Caco-2 (cell line): ENCODE results near the gene C5AR1. TPM values are rescaled to one million over a fixed set of nuclear protein-coding genes. Genes with fewer than 3 reads are reported as not detected.

Source experiments
- BruUV-seq: library from RNA; stranded (reverse); fragments of 400-500 nt; replicated peaks from 2 replicates; lab custom pipeline; 2021; lab: Mats Ljungman, UMichigan
- CTCF ChIA-PET: fragments of 300-600 bp; sonication (Branson Sonifier 250); formaldehyde crosslinking; loops from one replicate; lab custom pipeline; 2022; ENCODE audit warnings: antibody characterized with exemption; lab: Charles Lee
- POLR2A ChIA-PET: fragments of 300-600 bp; sonication (Branson Sonifier 250); formaldehyde crosslinking; loops from one replicate; lab custom pipeline; 2022; ENCODE audit warnings: antibody characterized with exemption; lab: Charles Lee
- DNase-seq, 2 experiments: peaks; one replicate each; pipeline versions ENCODE4 v3.0.0 to v3.0.0-alpha.2; 2020 to 2022
- H3K27me3 ChIP-seq: replicated peaks from 2 replicates; pipeline ENCODE4 v1.6.0; 2011; ENCODE audit warnings: low read length; ENCODE audit not compliant: control insufficient read depth, insufficient read depth
- H3K36me3 ChIP-seq: 2 replicates; pipeline ENCODE4 v1.5.1; 2011; ENCODE audit warnings: low read length; ENCODE audit not compliant: control insufficient read depth, insufficient read depth
- H3K4me1 ChIP-seq: fragments of 250-450 bp; sonication (Bioruptor Pico); 2 replicates; pipeline ENCODE4 v1.5.1; 2020; ENCODE audit warnings: mild to moderate bottlenecking
- H3K4me3 ChIP-seq: 2 replicates; pipeline ENCODE4 v1.5.1; 2011; ENCODE audit warnings: low read depth, mild to moderate bottlenecking, control low read depth, low read length
- H3K9me3 ChIP-seq: fragments of 250-450 bp; sonication (Bioruptor Pico); 2 replicates; pipeline ENCODE4 v1.5.1; 2020; ENCODE audit warnings: mild to moderate bottlenecking, moderate library complexity
- H3K27ac Mint-ChIP-seq: one replicate; pipeline ENCODE4 v1.8.0; 2022; ENCODE audit warnings: mixed read lengths; ENCODE audit not compliant: unreplicated experiment
- H3K27me3 Mint-ChIP-seq: one replicate; pipeline ENCODE4 v1.8.0; 2022; ENCODE audit warnings: mixed read lengths; ENCODE audit not compliant: insufficient read depth, unreplicated experiment
- H3K36me3 Mint-ChIP-seq: one replicate; pipeline ENCODE4 v1.8.0; 2022; ENCODE audit warnings: mild to moderate bottlenecking, mixed read lengths; ENCODE audit not compliant: insufficient read depth, unreplicated experiment
- H3K4me1 Mint-ChIP-seq: one replicate; pipeline ENCODE4 v1.8.0; 2022; ENCODE audit warnings: low read depth, mixed read lengths; ENCODE audit not compliant: unreplicated experiment
- H3K4me3 Mint-ChIP-seq: one replicate; pipeline ENCODE4 v1.8.0; 2022; ENCODE audit warnings: mild to moderate bottlenecking, moderate library complexity, mixed read lengths; ENCODE audit not compliant: unreplicated experiment
- H3K9me3 Mint-ChIP-seq: one replicate; pipeline ENCODE4 v1.8.0; 2022; ENCODE audit warnings: mixed read lengths; ENCODE audit not compliant: unreplicated experiment
- CTCF ChIP-seq, 2 experiments: fragments of 200-600 bp in 1 of 2; IDR thresholded peaks; 1 replicate in 1 of 2; 2 replicates in 1 of 2; pipeline versions ENCODE4 v1.5.1 to v1.8.0; 2011 to 2022; ENCODE audit warnings: antibody characterized with exemption in 1 of 2, control low read depth in 1 of 2, inconsistent platforms in 1 of 2, low read depth in 1 of 2, low read length in 1 of 2, mild to moderate bottlenecking in 1 of 2, moderate library complexity in 1 of 2; ENCODE audit not compliant: insufficient read depth in 1 of 2, severe bottlenecking in 1 of 2, unreplicated experiment in 1 of 2
- intact Hi-C: fragments of 100-400 bp; cut with micrococcal nuclease; formaldehyde crosslinking; loops from one replicate; pipeline ENCODE4 v1.10.0; 2022; ENCODE audit not compliant: unreplicated experiment
- total RNA-seq: library from RNA; stranded (reverse); gene quantifications from 2 replicates; pipeline ENCODE4 v1.2.3, GENCODE V29; 2022

C5AR1 gene
- total RNA-seq, 1 experiment from 2014 or later = 0.48 TPM

- no peak for DNase-seq
- peaks cover 2% of the 10 kb centered on the region for H3K36me3 ChIP-seq
- no peak for TF ChIP-seq CTCF (IDR thresholded peaks at IDR 0.05; ENCODE audit: insufficient read depth in 1 of 2, low read depth in 1 of 2, low read length in 1 of 2, severe bottlenecking in 1 of 2, unreplicated experiment in 1 of 2)
- no peak overlapping the region for H3K4me3 ChIP-seq
- ChIA-PET POLR2A (no interaction called here), CTCF (no interaction called here)
- H3K4me1 Mint-ChIP-seq = no peaks in the 10 kb centered on the region
- H3K4me1 ChIP-seq = no peaks in the 10 kb centered on the region
- H3K9me3 Mint-ChIP-seq = no peaks in the 10 kb centered on the region
- intact Hi-C loops = no loop called here
- no peak overlapping the region for H3K27ac Mint-ChIP-seq
- no TSS peak for BruUV-seq
- no peaks in the 10 kb centered on the region for H3K27me3 Mint-ChIP-seq
- H3K9me3 ChIP-seq = no peaks in the 10 kb centered on the region
- H3K27me3 ChIP-seq = no peaks in the 10 kb centered on the region
- no peak overlapping the region for H3K4me3 Mint-ChIP-seq
- peaks cover 45% of the 10 kb centered on the region for H3K36me3 Mint-ChIP-seq
Observed at GRCh38 chr19:47371261-47371660, 61.6 kb downstream of the C5AR1 start.

Other genes with a start within 250 kb of the C5AR1 start
- 70.3 and 77.7 TPM in 2 replicates for gene ZC3H4, start 196.1 kb upstream of the C5AR1 start, total RNA-seq
- 238 and 251 TPM in 2 replicates for gene SAE1, start 179.0 kb upstream of the C5AR1 start, total RNA-seq
- 10.5 and 10.8 TPM in 2 replicates for gene BBC3, start 78.7 kb upstream of the C5AR1 start, total RNA-seq
- 43.1 and 44.3 TPM in 2 replicates for gene CCDC9, start 53.3 kb upstream of the C5AR1 start, total RNA-seq
- gene INAFM1, start 35.0 kb upstream of the C5AR1 start, total RNA-seq = 10.1 and 10.4 TPM in 2 replicates
- gene C5AR2, start 22.3 kb downstream of the C5AR1 start, total RNA-seq = not detected in 2 replicates
- 28.7 TPM in 2 replicates for gene DHX34, start 39.5 kb downstream of the C5AR1 start, total RNA-seq
- 16.2 and 16.8 TPM in 2 replicates for gene MEIS3, start 109.7 kb downstream of the C5AR1 start, total RNA-seq
- gene SLC8A2, start 162.0 kb downstream of the C5AR1 start, total RNA-seq = 1.2 and 1.3 TPM in 2 replicates
- 19.7 and 20.6 TPM in 2 replicates for gene KPTN, start 174.4 kb downstream of the C5AR1 start, total RNA-seq
- 149 TPM in 2 replicates for gene NAPA, start 205.2 kb downstream of the C5AR1 start, total RNA-seq